GM18520 (cell line): Measurements from ENCODE around the gene RNF207.

Source experiments
- ATAC-seq: cut with Tn5 transposase; IDR thresholded peaks from one replicate; pipeline ENCODE4 v1.9.1; 2021; ENCODE audit not compliant: unreplicated experiment

RNF207 gene

GRCh38 chr1:6205849-6206519 lies at the start of gene RNF207:
TSS of gene RNF207 (plus strand) at chr1:6206119. CDS start at chr1:6206536, 417 bp downstream.
- peak; percentile 51 for ATAC-seq

DNA sequence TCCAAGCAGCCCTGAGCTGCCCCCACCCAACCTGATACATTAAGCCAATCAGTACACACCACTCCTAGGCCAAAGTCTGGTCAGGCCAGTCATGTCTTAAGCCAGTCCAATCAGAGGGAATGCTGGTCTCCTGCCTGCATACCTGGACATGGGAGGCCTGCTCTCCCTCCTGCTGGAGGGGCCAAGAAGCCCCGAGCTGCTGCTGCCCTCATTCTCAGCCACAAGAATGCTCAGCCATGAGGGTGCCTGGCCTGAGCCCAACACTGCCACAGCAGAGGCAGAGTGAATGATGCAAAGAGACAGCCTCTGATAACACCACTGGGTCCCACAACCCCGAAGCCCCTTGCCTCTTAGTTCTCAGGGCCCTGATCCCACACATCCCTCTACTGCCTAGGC lies 48.8 kb upstream of the RNF207 start:
- ATAC-seq = no peak

- no peak for ATAC-seq
Measured at GRCh38 chr1:6157528-6158174, 48.3 kb upstream of the RNF207 start.

DNA sequence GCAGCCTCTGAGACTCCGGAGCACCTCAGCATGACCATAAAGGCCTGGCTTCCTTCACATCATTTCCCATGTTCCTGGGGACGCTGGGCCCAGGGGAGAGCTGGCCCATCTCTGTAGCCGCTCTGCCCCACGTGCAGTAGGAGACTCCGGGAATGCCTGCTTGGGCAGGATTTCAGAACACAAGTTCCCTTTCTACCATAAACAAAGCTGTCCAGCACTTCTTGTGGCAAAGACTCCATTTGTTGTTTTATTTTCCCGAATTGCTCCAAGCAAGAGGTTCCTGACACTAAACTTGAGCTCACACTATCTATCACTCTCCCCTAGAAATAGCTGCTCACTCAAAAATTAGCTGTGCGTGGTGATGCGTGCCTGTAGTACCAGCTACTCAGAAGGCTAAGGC lies 47.7 kb upstream of the RNF207 start:
- ATAC-seq = no peak

DNA sequence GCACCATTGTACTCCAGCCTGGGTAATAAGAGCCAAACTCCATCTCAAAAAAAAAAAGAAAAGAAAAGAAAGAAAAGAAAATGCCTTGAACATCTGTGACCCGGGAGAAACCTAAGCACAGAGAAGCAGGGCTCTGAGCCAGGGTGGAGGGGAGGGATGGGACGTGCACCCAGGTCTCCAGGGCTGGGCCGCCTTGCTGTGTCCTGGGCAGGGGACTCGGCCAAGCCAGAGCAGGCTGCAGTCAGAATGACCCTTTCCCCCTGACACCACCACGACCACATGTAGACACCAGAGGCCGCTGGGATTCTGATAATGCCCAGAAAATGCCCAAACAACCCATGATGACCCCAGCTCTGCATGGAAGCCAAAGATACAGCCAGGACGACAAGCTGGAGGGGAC lies 43.6 kb upstream of the RNF207 start:
- no peak for ATAC-seq

DNA sequence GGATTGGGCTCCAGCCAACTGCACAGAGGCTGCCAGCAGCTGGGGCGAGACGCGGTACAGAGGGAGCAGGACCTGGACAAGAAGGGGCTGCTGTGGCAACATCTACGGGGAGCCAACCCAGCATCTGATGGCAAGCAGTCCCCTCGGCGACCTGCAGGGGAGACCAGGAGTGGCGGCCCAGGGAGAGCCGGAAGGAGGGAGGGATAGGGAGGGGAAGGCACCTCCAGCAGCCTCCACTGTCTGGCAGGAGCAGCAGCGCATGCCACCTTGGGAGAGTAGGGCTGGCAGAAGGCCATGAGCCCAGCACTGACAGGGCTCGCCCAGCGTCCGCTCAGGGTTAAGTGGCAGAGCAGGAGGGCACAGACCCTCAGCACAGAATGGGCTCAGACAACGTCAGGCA lies 43.1 kb upstream of the RNF207 start:
- ATAC-seq = no peak

GRCh38 chr1:6163191-6163972 lies 42.5 kb upstream of the RNF207 start:
- no peak for ATAC-seq

DNA sequence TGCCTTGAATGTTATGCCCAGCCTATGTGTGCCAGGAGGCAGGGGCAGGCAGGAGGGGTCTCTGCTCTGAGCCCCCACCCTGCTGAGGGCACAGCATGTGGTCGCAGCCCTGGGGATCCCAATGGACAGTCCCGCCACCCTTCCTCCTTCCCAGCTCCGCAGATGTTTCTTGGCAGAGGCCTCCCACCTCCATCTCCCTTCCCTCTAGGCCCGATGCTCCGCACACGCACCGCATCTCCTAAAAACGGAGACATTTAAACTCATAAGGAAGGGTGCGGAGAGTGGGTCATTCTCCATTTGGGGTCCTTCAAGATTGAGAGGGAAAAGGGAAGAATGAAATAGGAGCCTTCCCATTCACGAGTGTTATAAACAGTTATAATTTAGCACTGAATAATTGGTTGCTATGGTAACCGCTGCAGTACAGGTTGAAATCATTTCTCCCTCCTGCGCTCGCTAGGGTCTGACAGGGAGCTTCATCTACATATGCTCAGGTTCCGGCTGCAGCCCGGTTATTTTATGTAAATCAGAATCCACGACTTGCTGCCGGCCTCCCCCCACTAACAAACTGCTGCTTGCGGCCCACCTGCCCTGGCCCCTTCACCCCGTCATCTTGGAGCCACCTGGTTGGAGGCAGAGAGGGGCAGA lies 41.8 kb upstream of the RNF207 start:
- ATAC-seq = no peak

GRCh38 chr1:6165027-6165426 lies 40.9 kb upstream of the RNF207 start:
- no peak for ATAC-seq

DNA sequence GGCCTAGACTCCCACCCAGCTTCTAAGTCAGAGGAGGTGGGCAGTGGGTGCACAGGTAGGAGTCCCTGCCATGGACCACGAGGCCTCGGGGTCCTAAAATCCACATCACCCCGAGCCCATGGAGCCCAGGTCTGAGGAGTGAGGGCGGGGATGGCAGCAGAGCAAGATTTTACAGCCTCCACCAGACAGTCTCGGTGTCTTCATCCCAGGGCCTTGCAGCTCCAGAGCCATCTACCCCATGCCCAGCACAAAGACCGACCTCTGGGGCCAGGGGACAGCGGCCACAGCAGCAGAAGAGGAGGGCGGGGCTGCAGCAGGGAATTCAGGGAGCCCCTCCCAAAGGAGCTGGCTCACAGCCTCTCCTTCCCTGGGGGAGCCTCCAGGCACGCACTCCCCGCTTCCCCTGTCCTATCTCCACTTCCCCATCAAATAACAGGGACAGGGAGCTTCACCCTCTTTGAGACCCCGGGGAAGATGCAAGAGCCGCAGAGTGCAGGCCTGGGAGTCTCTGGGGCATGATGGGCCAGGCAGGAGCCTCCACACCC lies 40.4 kb upstream of the RNF207 start:
- ATAC-seq = no peak

DNA sequence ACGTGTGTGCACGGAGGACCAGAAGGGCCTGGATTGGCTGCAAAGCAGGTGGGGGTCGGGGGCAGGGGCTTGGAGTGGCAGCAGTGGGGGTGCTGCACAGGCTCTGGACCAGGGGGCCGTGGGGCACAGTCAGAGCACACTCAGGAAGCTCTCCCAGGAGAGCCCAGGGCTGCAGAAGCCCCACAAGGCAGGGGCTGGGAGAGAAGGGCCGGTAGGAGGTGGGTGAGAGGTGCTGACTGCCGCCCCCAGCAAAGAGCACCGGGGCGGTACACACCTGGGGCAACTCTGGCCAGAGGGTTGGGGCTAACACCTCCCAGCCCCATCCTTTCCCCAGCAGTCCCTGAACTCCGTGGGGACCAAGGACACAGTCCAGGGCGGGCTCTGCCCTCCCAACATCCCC lies 39.7 kb upstream of the RNF207 start:
- no peak for ATAC-seq

- no peak for ATAC-seq
Measured at GRCh38 chr1:6166655-6167390, 39.1 kb upstream of the RNF207 start.

DNA sequence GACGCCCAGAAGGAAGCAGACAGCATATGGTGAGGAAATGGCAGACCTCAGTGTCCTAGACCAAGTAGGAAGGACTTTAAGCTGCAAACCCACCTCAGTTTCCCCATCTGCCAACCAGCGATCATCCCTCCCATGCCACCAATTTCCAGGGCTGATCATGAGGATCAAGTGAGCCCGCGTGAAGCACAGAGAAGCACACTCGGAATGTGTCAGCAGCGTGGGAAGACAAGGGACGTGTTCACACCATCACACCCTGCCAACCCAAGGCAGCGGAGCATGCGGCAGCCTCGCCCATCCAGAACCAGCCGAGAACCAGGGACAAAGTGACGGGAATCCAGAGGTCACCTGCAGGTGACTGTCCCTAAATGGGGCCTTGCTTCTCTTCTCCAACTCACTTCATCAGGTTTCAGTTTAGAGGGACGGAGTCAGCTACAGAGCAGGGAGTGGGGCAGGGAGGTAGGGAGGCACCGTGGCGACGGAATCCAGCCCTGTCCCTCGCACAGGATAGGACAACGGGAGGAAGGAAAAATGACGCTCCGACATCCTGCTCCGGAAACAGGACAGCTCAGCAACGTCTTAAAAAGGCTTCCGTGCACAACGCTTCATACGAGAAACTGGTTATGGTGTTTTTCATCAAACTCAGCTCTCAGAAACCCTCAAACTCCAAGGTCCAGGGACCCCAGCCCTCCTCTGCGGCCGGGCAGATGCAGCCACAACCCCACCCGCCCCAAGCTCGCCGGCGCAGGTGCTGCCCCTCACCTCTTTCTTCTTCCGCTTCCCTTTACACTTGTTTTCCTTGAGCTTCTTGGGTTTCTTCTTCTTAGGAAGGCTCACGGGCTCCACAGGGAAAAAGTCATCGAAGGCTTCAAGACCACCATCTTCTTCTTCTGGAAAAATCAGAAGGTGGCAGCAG lies 38.3 kb upstream of the RNF207 start:
- ATAC-seq = no peak

DNA sequence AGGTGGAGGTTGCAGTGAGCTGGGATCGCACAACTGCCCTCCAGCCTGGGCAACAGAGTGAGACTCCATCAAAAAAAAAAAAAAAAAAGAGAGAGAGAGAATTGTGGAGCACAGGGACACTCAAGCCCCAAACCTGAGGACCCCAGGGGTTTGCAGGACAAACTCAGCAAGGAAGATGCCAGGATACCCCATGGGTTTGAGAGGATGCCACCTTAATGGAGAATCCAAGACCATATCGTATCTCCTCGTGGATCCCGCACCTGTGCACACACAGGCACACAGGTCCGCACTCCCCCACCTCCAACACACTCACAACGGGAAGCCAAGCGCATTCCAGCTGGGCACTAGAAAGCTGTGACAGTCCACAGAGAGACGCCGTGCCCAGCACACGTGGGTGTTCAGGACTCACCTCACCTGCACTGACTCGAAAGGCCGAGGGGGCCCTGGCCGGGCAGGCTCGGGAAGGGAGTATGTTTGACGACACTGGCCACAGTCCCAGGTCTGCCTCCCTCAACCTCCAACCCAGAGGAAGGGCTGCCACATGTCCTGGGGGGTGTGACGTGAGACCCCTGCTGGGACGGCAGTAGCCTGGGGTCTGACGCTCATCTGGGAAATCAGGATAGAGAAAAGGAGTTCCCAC lies 36.9 kb upstream of the RNF207 start:
- ATAC-seq = no peak

DNA sequence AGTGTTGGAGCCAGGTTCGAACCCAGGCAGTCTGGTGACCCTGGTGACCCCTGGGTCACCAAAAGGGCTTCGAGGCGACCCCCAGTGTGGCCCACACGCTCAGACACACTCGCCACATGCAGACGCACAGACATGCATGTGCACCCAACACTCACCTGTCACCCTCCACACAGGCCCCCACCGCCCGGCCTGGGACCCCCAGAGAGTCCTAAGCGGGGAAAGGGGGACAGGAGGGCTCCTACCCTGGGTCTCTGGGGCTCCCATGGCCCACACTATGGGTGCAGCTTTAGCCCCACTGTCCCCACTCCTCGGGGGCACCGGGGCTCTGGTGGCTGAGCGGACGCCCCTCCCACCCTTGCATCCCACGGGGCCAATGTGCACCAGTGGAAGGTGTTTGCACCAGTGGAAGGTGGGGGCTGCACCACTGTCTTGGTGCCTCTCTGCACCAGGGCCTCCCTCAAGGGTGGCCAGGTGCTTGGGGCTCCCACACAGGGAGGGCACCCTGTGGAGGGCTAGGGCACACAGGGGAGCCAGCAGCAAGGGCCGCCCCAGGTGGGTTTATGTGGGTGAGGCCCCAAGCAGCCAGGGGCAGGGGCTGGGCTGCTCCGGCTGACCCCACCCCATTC lies 35.7 kb upstream of the RNF207 start:
- ATAC-seq = no peak

DNA sequence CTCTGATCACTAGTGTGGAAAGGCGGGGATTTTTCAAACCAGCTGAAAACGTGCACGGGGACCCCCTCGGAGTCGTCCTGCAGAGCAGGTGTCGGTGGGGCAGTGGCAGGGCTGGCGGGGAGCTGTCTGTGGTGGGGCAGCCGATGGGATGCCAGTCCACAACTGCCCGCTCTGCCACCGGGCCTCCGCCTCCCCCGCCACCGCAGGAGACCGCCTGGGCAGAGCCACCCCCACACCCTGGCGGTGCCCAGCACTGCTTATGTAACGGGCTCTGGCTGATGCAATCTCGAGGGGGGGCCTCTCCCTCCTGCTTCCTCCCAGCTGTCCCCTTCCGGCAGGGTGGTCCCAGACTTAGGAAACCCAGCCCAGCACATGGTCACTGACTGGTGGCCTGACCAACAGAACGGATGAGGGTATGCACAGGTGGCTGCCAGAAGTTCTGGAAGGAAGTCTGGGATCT lies 35.1 kb upstream of the RNF207 start:
- ATAC-seq = no peak

DNA sequence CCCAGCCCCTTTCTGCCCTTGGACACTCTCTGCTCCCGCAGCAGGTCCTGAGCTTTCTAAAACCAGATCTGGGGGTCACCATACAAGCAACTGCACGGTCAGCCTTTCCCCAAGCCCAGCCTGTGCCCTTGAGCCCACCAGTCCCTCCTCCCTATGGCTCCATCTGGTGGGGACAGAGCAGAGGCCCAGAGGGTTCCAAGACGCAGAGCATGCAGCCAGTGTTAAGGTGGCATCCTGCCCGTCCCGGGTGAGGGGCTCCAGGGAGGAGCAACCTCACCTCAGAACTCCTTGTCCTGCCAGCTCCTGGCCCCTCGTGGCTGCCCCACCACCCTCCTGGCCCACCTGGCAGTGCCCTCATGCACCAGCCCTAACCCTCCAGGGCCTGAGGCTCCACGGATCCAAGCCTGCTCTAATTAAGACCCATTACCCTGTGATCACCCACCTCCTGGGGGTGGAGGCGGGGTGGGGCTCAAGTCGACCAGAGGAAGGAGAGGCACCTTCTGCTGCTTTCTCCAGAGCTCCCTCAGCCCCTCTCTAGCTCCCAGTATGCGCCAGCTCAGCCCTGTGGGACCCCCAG lies 34.3 kb upstream of the RNF207 start:
- ATAC-seq = no peak

DNA sequence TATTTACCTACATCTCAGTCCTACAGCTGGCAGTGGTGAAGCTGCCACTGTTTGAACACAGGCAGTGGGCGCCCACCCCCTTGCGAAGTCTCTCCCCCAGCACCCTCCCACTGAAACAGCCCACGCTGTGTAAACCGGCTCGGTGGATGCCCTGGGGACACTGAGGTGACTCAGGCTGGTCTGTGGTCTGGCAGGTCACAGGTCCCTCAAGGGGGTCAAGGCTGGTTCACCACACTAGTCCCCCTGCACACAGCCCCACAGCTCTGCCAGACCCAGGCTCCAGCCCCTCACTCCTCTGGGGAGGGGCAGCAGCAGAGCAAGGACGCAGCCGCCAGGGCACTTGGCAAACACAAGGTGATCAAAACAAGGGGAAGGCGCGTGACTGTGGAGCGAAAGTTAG lies 33.4 kb upstream of the RNF207 start:
- ATAC-seq = no peak
